Activated naive CD8-positive, alpha-beta T cell treated with anti-CD3 and anti-CD28 coated beads, Interleukin-2, amount 50 U/mL, for 16 hours (primary cell): ENCODE measurements around the gene S100A16.
"Not testable (repeated sequence)": the region's sequence is repeated elsewhere in the genome, so short reads cannot be mapped to it uniquely, and the experiment has no call there.

Source experiments
- DNase-seq: peaks from one replicate; pipeline ENCODE4 v3.0.0-alpha.2; 2020; ENCODE audit warnings: low read depth, low spot score

The S100A16 gene

DNA sequence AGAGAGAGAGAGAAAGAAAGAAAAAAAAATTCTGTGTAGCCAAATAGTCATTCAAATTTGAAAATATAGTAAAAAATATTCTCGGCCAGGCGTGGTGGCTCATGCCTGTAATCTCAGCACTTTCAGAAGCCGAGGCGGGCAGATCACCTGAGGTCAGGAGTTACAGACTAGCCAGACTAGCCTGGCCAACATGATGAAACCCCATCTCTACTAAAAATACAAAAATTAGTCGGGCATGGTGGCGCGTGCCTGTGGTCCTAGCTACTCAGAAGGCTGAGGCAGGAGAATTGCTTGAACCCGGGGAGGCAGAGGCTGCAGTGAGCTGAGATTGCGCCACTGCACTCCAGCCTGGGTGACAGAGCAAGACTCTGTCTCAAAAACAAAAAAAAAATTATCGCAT, 24.9 kb downstream of the S100A16 start:
- DNase-seq, result not testable (repeated sequence)

DNA sequence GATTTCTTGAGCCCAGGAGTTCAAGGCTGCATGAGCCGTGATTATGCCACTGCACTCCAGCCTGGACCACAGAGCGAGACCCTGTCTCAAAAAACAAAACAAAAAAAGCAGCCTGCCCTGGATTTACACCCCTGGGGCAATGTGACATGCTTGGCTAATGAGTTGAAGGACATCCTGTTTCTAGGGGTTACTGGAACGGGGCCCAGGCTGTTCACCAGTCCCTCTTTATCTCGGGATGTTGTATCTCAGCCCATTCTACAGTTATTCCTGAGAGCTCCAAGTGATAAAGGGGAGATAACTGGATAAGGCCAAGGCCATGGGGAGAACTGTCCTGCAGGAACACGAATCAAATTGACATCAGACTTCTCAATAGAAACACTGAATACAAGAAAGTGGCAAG, 25.6 kb downstream of the S100A16 start:
- no peak for DNase-seq

DNA sequence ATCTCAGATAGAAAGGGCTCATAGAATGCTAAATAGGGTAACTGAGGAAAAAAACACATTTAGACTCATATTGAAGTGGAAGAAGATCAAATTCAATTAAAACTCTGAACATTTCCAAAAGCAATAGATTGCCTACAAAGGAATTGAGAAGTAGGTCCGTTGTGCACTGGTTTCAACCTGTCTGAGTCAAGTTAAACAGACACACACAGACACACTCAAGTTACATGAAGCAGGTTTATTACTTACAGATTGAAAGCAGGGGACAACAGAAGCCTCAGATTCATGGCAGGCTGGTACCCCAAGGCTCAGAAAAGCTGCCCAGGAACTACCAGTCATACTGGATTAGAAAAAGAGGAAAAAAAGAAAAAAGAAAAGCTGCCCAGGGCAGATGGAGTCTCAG, 26.6 kb downstream of the S100A16 start:
- no peak for DNase-seq

DNA sequence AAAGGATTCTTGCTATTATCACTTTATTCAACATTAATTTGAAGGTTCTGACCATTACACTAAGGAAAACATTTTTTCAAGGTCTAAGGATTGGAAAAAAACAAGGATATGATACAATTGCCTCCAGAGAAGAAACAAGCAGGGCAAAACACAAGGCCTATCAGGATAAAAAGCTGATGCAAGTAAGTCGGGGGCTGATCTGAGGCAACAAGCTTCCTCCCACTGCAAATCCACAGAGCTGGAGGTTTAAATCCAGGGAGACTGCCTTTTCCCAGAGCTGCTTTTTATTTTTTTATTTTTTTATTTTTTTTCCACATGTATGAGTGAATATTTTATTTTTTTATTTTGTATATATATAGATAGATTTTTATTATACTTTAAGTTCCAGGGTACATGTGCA, 27.9 kb downstream of the S100A16 start:
- DNase-seq, result no peak

DNA sequence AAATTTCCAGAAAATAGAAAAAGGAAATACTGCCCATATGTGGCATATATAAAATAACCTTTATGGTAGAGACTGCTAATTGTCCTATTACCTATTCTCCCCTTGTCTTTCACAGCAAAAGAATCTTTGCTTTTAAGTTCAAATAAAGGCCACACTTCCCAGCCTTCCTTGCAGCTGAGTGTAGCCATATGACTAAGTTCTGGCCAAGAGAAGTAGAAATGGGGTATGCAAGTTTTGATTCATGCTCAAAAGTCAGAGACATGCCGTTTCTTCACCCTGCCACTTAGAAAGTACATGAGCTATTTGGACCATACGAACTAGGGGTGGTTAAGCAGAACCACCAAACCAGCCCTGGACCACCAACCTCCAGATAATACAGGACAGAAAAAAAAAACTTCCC, 29.0 kb downstream of the S100A16 start:
- DNase-seq, result no peak

DNA sequence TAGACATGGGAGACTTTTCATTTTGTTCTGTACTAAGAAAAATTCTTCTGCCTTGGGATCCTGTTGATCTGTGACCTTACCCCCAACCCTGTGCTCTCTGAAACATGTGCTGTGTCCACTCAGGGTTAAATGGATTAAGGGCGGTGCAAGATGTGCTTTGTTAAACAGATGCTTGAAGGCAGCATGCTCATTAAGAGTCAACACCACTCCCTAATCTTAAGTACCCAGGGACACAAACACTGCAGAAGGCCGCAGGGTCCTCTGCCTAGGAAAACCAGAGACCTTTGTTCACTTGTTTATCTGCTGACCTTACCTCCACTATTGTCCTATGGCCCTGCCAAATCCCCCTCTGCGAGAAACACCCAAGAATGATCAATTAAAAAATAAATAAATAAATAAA, 29.4 kb downstream of the S100A16 start:
- not testable (repeated sequence) for DNase-seq

GRCh38 chr1:153582836-153583235, 30.1 kb downstream of the S100A16 start:
- DNase-seq, result not testable (repeated sequence)

- no peak for DNase-seq
These were observed 34.0 kb downstream of the S100A16 start for GRCh38 chr1:153578936-153579335.

DNA sequence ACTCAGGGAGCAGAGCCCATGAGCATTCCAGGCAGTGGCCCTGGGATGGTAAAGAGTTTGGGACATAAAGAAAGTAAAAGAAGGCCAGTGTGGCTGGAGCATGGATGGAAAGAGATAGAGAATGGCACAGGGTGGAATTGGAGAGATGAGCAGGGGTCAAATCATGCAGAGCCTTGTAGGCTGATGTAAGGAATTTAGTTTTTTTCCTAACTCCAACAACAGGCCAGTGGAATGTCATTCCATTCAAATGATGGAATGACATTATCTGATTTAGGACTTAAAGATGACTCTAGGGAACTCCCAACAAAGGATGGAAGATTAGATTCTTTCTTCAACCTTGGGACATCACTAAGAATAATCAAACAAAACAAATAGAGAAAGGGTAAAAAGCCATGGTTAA, 34.4 kb downstream of the S100A16 start:
- no peak for DNase-seq

DNA sequence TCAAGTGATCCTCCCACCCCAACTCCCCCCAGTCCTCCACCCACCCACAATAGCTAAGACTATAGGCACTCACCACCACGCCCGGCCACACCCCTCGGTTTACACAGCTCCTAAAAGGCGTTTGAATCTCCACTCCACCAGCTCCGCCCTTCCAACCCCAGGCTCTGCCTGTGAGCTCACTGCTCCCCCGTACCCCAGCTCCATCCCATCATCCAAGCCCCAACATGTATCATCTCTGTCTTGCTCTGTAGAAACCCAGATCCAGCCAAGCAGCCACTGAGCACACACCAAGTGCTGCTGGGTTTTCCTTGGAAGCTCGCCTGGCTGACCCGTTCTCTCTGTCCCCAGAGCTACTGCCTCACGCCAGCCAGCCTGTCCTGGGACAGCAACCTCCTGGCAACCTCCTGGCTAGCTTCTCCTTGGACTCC, 35.3 kb downstream of the S100A16 start:
- DNase-seq, result no peak

DNA sequence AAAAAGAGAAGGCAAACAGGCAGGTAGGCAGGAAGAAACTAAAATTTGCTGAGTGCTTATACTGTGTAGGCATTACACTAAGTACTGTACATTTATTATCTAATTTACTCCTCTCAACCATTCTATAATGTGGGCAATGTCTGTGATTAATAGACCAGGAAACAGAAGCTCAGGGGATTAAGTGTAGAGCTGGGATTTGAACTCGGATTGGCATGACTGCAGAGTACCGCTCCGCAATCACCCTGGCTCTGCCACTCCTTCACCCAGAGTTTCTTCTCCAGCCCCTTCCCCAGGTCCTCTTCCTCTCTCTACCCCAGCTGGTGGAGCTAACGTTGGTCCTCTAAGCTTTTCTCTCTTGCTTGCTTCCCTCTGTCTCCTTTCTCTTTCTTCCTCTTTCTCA, 35.8 kb downstream of the S100A16 start:
- no peak for DNase-seq

DNA sequence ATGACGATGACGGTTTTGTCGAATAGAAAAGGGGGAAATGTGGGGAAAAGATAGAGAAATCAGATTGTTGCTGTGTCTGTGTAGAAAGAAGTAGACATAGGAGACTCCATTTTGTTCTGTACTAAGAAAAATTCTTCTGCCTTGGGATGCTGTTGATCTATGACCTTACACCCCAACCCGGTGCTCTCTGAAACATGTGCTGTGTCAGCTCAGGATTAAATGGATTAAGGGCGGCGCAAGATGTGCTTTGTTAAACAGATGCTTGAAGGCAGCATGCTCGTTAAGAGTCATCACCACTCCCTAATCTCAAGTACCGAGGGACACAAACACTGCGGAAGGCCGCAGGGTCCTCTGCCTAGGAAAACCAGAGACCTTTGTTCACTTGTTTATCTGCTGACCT, 37.4 kb downstream of the S100A16 start:
- not testable (repeated sequence) for DNase-seq

GRCh38 chr1:153575081-153575491, 37.9 kb downstream of the S100A16 start:
- DNase-seq, result not testable (repeated sequence)

DNA sequence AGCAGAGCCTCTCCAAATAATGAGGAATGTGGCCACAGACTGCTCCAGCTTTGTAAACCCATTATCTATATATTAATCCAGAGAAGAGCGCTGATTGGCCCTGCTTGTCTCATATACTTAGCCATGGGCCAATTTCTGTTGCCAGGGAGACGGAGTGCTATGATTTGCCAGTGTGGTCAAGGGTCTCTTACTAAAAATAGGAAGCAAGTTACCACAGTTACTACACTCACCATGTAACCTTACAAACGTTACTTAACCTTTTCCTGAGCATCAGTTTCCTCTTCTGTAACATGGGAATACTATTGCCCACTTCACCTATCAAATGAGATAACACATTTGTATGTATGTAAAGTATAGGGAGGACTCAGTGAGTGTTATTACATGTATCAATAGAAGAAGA, 39.6 kb downstream of the S100A16 start:
- no peak for DNase-seq

DNA sequence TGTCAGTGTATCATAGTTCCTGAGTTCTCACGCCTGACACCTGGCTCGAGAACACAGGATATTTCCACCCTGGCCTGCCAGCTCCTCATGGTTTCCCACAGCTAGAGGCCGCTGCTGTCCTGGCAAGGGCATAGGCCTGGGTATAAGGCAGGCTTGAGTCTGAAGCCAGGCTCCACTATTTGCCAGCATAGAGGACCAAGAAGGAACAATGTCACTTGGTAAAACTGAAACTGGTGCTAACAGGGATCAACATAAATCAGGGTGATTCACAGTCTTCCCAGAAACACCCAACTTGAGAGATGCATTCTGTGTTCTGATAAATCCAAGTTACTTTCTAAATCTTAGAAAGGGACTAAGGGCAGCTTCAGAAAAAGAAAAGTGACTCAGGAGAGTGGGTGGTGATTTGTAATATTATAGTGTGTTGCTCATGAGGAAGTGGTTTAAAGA, 40.3 kb downstream of the S100A16 start:
- no peak for DNase-seq

GRCh38 chr1:153571706-153572105, 41.2 kb downstream of the S100A16 start:
- DNase-seq, result no peak

- no peak for DNase-seq
These were observed 42.1 kb downstream of the S100A16 start for GRCh38 chr1:153570874-153571273.

- no peak for DNase-seq
These were observed 43.5 kb downstream of the S100A16 start for GRCh38 chr1:153569465-153569864.

GRCh38 chr1:153568367-153569099, 44.4 kb downstream of the S100A16 start:
- DNase-seq, result peak; percentile 65

DNA sequence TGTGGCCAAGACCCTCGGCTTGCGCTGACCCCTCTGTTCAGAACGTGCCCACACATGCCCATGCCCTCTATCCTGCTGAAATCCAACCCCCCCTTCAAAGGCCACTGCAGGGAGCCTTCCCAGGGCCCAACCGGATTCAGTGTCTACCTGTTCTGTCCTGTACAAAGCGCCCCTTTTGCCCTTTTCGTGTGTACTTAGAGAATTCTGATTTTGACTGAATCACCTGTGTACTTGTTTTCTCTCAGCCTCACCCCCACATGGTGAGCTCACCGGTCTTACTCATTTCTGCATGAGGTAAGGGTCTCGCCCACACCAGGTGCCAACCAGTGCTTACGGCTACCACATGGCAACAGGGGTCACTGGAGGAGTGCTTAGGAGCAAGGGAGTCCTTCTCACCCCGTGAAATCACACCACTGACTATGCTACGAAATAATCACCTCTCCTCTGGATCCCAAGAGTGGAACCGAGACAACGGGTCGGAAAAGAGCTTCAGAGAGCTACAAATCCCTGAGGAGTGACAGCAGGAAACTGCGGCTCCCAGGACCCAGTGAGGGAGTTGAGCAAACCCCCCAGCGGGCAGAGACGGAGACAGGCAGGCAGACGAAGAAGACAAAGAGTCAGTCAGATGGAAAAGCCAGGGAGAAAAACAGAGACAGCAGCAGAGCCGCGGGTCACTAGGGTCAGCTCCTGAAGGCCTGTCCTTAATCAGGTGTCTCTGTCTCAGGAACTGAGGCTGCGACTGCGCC, 45.1 kb downstream of the S100A16 start:
- no peak for DNase-seq

GRCh38 chr1:153566414-153567371, 46.2 kb downstream of the S100A16 start:
- peak; percentile 75 for DNase-seq
